Measurements from ENCODE around the gene TJP3.
A peak's percentile ranks its signal among the peaks of the same experiment; 100 is the strongest.

The TJP3 gene

GRCh38 chr19:3670796-3671679 is 37.1 kb upstream of the TJP3 start:
- DNase-seq, result no peak

DNA sequence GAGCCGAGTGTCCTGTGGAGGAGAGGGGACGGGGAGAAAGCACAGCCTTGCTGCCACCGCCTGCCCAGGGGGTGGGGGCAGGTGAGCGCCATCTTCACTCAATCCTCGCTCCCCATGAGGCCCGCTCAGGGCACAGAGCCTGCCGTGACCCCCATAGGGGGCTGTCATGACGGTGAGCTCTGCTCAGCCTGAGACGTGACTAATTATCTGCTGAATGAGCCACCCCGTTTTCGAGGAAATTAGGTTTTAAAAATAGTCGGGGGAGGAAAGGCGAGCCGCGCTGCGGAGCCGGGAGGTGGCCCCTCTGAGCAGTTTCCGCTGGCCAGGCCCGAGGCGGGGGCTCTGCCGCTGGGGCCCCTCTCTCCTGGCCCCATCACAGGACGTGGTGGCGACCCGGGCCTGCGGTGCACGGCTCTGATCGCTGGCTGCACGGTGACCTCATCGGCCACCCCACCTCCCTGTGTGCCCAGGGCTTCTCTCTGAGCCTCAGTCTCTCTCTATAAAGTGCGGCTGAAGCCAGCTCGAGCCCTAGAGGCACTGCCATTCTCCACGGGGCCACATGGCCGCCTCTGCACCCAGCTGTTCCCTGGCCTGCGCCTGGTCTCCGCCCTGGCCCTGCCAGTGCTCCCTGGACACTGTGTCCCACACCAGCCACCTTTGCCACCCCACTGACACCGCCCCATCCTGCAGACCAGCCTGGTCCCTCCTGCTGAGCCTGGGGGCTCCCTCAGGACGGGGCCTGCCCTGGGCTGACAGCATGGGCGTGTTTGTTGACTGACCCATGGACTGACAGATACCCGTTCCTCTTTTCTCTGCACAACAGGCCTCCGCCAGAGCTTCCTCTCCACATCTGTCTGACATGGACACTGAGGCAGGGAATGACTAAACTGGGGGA is 36.3 kb upstream of the TJP3 start:
- no peak for DNase-seq

GRCh38 chr19:3672575-3672948 is 35.6 kb upstream of the TJP3 start:
- no peak for DNase-seq

DNA sequence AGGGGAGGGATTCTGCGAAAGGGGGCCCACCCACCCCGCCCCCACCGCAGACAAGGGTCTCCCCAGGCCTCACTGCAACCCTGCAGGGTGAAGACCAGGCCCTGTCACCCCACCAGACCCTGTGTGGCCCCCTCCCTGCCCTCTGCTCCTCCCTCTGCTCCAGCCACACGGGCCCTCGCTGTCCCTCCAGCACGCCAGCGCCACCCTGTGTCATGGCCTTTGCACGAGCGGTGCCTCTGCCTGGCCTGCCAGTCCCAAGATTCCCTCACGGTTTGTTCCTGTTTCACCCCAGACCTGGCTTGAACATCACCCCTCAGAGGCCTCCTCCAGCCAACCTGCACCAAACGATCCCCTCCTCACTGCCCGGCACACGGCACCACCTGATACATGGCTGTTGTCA is 35.2 kb upstream of the TJP3 start:
- no peak for DNase-seq

DNA sequence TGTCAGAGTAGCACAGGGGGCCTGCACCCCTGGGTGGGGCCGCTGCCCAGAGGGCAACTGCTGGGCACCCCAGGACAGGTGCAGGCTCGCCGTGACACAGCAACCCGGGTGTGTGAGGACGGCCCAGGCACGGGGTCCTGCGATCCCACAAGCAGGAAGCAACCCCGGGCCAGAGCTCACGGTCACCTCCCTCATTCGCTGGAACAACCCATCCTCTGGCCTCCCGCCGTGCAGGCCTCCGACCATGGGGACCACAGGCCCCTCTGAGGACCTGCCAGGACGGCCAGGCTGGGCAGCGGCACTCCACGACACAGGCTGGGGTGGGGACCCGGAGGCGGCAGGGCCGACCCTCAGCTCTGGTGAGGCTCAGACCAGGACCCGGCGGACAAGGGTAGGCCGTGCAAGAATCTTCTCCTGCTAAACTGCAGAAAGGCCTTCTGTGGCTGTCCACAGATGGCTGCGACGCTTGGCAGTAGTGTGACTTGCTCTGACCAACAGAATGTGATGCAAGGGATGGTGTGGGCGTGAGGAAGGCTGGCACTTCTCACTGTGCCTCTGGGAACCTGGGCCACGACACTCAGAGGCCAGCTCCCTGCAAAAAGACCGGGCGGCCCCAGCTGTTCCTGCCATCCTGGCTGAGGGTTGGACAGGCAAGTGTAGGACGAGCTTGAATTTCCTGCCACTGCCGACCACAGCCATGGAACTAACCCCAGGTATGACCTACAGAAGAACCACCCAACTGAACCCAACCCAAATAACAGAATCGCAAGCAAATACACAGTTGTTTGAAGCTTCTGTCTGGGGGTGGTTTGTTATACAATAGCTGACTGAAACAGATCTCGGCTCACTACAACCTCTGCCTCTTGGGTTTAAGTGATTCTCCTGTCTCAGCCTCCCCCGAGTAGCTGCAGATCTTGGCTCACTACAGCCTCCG is 34.4 kb upstream of the TJP3 start:
- DNase-seq, result no peak

- no peak for DNase-seq
Measured at GRCh38 chr19:3674784-3675543, 33.2 kb upstream of the TJP3 start.

DNA sequence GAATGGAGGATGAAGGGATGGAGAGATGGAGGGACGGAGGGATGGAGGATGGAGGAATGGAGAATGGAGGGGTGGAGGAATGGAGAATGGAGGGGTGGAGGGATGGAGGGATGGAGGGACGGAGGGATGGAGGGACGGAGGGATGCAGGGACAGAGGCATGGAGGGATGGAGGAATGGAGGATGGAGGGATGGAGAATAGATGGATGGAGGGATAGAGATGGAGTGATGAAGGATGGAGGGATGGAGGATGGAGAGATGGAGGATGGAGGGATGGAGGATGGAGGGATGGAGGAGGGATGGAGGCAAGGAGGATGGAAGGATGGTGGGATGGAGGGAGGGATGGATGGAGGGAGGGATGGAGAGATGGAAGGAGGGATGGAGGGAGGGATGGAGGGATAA is 30.0 kb upstream of the TJP3 start:
- DNase-seq, result no peak

DNA sequence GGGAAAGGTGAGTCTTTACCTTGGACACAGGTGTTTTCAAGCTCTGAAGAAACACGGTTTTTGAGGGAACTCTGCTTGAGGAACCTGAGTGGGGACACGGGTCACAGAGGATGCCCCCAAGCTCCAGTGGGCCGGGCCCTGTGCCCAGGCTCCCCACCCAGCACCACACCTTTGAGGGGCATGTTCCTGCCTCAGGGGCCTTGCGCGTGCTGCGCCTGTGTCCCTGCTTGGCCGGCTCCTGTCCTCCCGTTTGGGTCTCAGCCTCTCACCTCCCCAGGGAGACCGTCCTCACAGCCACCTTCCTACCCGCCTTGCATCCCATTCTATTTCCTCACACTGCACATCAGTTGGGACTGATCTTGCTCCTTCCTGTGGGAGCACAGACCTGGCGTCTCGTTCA is 29.0 kb upstream of the TJP3 start:
- DNase-seq, result no peak

- no peak for DNase-seq
Measured at GRCh38 chr19:3679581-3679980, 28.6 kb upstream of the TJP3 start.

DNA sequence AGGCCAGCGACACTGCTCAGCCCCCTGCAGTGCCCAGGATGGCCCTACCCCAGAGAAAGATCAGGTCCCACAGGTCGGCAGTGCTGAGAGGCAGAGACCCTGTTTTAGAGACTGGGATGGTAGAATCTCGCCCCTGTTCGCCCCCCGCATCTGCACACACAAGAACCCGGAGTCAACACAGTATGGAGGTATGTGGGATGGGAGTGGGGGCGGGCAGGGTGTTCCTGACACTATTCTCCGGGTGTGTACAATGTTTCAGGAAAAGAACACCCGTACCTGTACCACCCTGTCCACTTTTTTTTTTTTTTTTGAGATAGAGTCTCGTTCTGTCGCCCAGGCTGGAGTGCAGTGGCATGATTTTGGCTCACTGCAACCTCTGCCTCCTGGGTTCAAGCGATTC is 27.2 kb upstream of the TJP3 start:
- DNase-seq, result no peak

- DNase-seq, result no peak
Measured at GRCh38 chr19:3682286-3682685, 25.9 kb upstream of the TJP3 start.

GRCh38 chr19:3682741-3683404 is 25.3 kb upstream of the TJP3 start:
- DNase-seq, result no peak

GRCh38 chr19:3683405-3684053 is 24.7 kb upstream of the TJP3 start:
- no peak for DNase-seq

- peak; percentile 24 for DNase-seq
Measured at GRCh38 chr19:3684054-3684816, 23.9 kb upstream of the TJP3 start.

DNA sequence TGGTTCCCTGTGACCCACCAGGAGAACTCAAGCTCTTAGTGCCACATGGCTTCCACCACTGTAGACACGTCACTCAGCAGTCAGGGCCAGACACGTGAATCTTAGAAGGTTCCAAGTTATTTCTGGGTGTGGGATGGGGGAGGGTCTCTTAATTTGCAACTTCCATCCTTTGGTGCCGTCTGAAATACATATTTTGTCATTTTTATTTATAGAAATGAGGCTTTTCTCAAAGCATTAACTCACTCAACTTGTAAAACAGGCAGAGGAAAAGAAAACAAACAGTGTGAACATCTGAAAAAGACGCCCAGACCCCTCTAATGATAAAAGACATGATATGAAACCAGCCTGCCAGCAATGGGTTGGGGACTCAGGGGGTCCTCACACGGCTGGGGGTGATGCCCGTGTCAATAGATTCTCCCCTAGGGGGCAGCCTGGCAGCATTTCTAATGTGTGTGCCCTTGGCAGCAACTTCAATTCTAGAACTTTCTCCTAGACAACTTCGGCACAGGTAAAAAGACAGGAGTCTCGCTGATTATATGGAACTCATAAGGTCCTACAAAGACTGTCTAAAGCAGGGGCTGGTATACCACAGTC is 23.3 kb upstream of the TJP3 start:
- no peak for DNase-seq

GRCh38 chr19:3687393-3687773 is 20.8 kb upstream of the TJP3 start:
- DNase-seq, result no peak

DNA sequence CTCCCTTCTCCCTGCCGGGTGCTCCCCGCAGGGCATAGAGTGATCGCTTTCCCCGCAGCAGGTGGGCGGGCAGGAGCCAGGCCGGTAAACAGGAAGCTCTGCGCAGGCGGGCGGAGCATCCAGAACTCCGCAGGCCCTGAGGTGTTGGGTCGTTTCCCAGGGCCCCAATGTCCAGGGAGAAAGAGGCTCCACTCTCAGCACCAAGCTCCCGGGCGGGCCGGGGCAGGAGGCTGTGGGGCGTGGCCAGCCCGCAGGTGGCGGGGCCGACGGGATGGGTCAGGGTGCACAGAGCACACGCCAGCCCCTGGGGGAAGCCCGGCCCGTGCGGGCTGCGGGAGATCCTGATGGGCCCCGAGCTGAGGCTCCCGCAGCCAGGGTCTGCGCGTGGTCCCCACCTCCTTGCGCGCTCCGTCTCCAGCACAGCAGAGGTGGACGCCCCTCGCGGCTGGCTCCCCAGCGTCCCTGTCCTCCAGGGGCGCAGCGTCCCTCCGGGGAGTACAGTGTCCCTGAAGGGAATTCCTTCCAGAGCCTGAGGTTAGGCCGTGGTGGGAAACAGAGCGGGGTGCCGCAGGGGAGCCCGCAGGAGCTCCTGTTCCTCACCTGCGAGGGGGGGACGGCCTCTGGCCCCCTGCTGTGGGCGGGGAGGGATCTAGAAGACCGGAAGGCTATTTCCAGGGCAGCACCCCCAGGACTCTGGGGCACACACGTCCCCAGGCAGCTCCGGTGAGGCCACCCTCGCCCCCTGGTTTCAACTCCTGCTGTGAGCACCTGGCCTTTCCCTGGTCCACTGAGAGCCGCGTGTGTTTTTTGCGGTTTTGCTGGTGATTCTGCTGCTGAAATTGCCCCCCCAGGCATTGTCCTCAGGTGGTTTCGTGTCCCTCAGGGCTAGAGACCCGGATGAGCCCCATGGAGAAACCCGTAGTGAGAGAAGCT is 20.1 kb upstream of the TJP3 start:
- DNase-seq, result peak; percentile 26

DNA sequence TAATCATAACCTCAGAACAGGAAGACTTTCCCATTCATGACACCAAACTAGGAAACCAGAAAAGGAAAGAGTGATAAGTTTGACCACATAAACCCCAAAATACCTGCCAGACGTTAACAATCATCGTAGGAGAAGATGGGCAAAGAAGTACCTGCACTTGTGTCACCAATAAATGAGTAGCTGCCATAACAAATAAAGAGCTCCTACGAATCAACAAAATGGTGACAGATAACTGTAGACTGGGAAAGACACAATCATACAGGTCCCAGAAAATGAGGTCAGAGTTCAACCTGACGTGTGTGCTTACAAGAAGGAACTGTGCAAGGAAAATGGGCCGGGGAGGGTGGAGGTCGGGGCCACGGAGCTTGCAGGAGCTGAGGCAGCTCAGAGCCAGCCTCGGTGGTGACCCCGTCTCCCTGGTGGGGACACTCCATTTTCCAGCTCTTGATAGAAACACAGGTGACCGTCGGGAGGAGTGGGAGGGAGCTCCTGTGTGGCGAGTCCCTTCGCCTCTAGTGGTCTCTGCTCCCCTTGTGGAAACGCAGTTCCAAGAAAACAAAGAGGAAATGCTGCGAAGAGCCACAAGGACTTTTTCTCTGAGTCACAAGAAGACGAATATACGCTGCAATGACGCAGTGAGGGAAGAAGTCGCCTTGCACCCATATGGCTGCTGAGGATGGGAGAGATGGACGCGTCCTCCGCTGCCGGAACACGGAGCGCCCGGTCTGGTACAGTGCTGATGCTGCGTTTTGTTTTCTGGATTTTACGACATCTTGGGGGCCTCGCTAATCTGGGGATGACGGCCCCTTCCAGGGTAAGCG is 17.4 kb upstream of the TJP3 start:
- no peak for DNase-seq

Measured in NCI-H2171 (cell line).